Mesothelial cell of epicardium (in vitro differentiated cells): ENCODE data around the gene SMC4. TPM values are rescaled to one million over a fixed set of nuclear protein-coding genes. Genes with fewer than 3 reads are reported as not detected.

ENCODE experiments used
- DNase-seq, 2 experiments: peaks; one replicate each; pipeline ENCODE4 v3.0.0; 2021; ENCODE audit warnings: low spot score in 2 of 2; ENCODE audit not compliant: unreplicated experiment in 2 of 2
- H3K27ac Mint-ChIP-seq: 2 replicates; pipeline ENCODE4 v1.8.0; 2021; ENCODE audit warnings: mixed read lengths
- H3K27me3 Mint-ChIP-seq: 2 replicates; pipeline ENCODE4 v1.8.0; 2021; ENCODE audit warnings: low read depth, mixed read lengths
- H3K36me3 Mint-ChIP-seq: 2 replicates; pipeline ENCODE4 v1.8.0; 2021; ENCODE audit warnings: mixed read lengths
- H3K4me1 Mint-ChIP-seq: 2 replicates; pipeline ENCODE4 v1.8.0; 2021; ENCODE audit warnings: mixed read lengths
- H3K4me3 Mint-ChIP-seq: 2 replicates; pipeline ENCODE4 v1.8.0; 2021; ENCODE audit warnings: mild to moderate bottlenecking, moderate library complexity, mixed read lengths
- H3K9me3 Mint-ChIP-seq: 2 replicates; pipeline ENCODE4 v1.8.0; 2021; ENCODE audit warnings: mixed read lengths
- total RNA-seq: library from RNA; stranded (reverse); gene quantifications from 3 replicates; pipeline ENCODE4 v1.2.1, GENCODE V29; 2021
- TF ChIP-seq, protein P1 (sequence below): fragments of 200-600 bp; sonication (generic); IDR thresholded peaks from one replicate; pipeline ENCODE4 v1.5.0; 2021; ENCODE audit warnings: antibody characterized with exemption; ENCODE audit not compliant: unreplicated experiment

SMC4 gene
- total RNA-seq, 1 donor from 2014 or later = 57.4 TPM

GRCh38 chr3:160464971-160465370 is 65.5 kb downstream of the SMC4 start:
- Mint-ChIP-seq H3K4me1 (no peaks in the 10 kb centered on the region), H3K4me3 (no peak overlapping the region), H3K9me3 (peaks cover 12% of the 10 kb centered on the region), H3K27ac (no peak overlapping the region), H3K36me3 (peaks cover 5% of the 10 kb centered on the region), H3K27me3 (no peaks in the 10 kb centered on the region)
- DNase-seq = no peak
- TF ChIP-seq, protein P1, sequence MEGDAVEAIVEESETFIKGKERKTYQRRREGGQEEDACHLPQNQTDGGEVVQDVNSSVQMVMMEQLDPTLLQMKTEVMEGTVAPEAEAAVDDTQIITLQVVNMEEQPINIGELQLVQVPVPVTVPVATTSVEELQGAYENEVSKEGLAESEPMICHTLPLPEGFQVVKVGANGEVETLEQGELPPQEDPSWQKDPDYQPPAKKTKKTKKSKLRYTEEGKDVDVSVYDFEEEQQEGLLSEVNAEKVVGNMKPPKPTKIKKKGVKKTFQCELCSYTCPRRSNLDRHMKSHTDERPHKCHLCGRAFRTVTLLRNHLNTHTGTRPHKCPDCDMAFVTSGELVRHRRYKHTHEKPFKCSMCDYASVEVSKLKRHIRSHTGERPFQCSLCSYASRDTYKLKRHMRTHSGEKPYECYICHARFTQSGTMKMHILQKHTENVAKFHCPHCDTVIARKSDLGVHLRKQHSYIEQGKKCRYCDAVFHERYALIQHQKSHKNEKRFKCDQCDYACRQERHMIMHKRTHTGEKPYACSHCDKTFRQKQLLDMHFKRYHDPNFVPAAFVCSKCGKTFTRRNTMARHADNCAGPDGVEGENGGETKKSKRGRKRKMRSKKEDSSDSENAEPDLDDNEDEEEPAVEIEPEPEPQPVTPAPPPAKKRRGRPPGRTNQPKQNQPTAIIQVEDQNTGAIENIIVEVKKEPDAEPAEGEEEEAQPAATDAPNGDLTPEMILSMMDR = no peak

- Mint-ChIP-seq H3K27me3 (no peaks in the 10 kb centered on the region), H3K4me3 (no peak overlapping the region), H3K4me1 (no peaks in the 10 kb centered on the region), H3K27ac (no peak overlapping the region), H3K9me3 (peaks cover 13% of the 10 kb centered on the region), H3K36me3 (peaks cover 5% of the 10 kb centered on the region)
- no peak for DNase-seq
- TF ChIP-seq, protein P1 = no peak
Measured at GRCh38 chr3:160470181-160470580, 70.7 kb downstream of the SMC4 start.

DNA sequence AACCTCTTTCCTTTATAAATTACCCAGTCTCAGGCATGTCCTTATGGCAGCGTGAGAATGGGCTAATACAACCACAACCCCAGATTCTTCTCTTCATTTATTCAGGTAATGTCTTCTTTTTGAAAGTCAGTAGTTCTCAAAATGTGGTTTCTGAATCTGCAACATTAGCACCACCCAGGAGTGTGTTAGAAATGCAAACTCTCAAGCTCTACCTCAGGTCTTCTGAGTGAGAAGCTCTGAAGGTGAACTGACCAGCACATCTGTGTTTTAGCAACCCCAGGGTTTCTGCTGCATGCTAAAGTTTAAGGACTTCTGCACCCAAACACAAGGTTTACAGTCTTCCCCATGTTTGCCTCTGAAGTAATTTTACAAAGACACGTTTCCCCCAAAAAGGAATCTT is 72.4 kb downstream of the SMC4 start:
- TF ChIP-seq, protein P1 = no peak
- no peak overlapping the region for H3K27ac Mint-ChIP-seq
- no peak for DNase-seq
- H3K27me3 Mint-ChIP-seq = no peaks in the 10 kb centered on the region
- no peak overlapping the region for H3K4me3 Mint-ChIP-seq
- peaks cover 5% of the 10 kb centered on the region for H3K36me3 Mint-ChIP-seq
- H3K9me3 Mint-ChIP-seq = peaks cover 13% of the 10 kb centered on the region
- H3K4me1 Mint-ChIP-seq = no peaks in the 10 kb centered on the region

DNA sequence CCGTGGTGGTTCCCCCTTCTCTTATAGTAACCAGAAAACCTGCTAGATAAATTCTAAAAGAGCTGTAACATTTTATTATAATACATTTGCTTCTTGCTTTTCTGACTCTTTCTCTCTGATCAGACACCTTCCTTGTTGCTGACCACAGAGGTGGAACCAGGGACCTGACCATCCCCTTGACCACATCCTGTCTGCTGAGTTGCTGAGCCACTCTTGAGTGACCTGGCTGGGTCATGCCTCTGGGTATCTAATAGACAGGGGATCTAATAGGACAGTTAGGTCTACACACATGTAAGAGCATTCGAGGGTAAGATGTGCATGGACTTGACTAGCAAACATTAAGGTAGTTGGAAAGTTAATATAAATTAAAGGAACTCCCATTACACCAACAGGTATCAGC is 72.9 kb downstream of the SMC4 start:
- Mint-ChIP-seq H3K4me1 (peaks cover 3% of the 10 kb centered on the region), H3K36me3 (peaks cover 5% of the 10 kb centered on the region), H3K27ac (no peak overlapping the region), H3K27me3 (no peaks in the 10 kb centered on the region), H3K4me3 (no peak overlapping the region), H3K9me3 (peaks cover 13% of the 10 kb centered on the region)
- TF ChIP-seq, protein P1 = no peak
- no peak for DNase-seq

GRCh38 chr3:160473221-160473620 is 73.8 kb downstream of the SMC4 start:
- Mint-ChIP-seq H3K9me3 (peaks cover 13% of the 10 kb centered on the region), H3K4me1 (peaks cover 8% of the 10 kb centered on the region), H3K27me3 (no peaks in the 10 kb centered on the region), H3K36me3 (peaks cover 5% of the 10 kb centered on the region), H3K27ac (no peak overlapping the region), H3K4me3 (no peak overlapping the region)
- TF ChIP-seq, protein P1 = no peak
- no peak for DNase-seq

DNA sequence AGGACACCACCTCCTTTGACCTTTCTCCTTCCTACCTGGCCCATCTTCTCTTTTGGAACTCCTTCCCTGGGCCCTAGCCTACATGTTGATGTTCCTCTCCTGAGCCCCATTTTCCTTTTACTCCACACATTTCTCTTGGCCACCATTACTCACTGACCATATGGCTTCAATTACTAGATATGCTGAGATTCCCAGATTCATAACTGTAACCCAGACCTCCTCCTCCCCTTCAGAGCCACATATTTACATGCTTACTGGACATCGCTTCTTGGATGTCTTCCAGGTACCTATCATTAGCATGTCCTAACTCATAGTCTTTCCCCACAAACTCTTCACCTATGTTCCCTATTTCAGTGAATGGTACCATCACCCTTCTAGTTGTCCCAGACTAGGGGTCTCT is 74.5 kb downstream of the SMC4 start:
- H3K27ac Mint-ChIP-seq = no peak overlapping the region
- peaks cover 5% of the 10 kb centered on the region for H3K36me3 Mint-ChIP-seq
- TF ChIP-seq, protein P1 = no peak
- peaks cover 9% of the 10 kb centered on the region for H3K4me1 Mint-ChIP-seq
- no peak overlapping the region for H3K4me3 Mint-ChIP-seq
- H3K9me3 Mint-ChIP-seq = peaks cover 11% of the 10 kb centered on the region
- no peaks in the 10 kb centered on the region for H3K27me3 Mint-ChIP-seq
- no peak for DNase-seq
